ENCODE results near the gene PDSS2. TPM values are rescaled to one million over a fixed set of nuclear protein-coding genes. Genes with fewer than 3 reads are reported as not detected.
"Not testable (repeated sequence)": the region's sequence is repeated elsewhere in the genome, so short reads cannot be mapped to it uniquely, and the experiment has no call there.

PDSS2 gene
- total RNA-seq, 2 experiments from 2014 or later = 9.8 to 10.4 TPM

DNA sequence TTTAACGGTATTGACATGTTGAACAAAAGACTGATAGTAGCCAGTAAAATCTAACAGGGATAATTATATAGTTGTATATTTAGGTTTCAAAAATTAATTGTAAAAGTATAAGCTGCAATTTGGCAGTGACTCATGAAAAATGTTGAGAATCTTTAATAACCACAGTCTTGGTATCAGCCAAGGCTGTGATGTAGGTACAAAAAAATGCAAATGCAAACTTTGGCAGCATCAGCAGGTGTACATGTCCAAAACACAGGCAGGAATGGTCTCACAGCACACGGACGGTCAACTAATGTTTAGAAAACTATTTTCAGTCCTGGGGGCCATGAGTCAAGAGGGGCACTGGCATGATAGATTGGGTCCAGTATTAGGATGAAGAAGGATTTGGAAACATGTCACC lies 285.6 kb downstream of the PDSS2 start:
- intact Hi-C loops (cut with micrococcal nuclease) = no loop called here
- Mint-ChIP-seq H3K27ac (no peak overlapping the region), H3K27me3 (no peaks in the 10 kb centered on the region), H3K4me1 (ENCODE audit: low read depth) (no peaks in the 10 kb centered on the region), H3K36me3 (no peaks in the 10 kb centered on the region), H3K4me3 (no peak overlapping the region), H3K9me3 (no peaks in the 10 kb centered on the region)
- ChIA-PET POLR2A (no interaction called here), CTCF (no interaction called here)
- no peak for DNase-seq

DNA sequence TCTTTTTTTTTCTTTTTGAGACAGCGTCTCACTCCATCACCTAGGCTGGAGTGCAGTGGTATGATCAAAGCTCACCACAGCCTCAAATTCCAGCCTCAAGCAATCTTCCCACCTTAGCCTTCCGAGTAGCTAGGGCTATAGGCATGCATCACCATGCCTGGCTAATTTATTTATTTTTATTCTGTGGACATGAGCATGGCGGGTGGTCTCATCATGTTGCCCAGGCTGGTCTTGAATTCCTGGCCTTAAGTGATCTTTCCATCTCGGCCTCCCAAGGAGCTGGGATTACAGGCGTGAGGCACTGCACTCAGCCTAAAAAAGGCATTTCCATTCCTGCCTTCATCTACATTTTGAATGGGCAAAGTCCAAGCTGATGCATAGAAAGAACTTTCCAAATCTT lies 287.9 kb downstream of the PDSS2 start:
- Mint-ChIP-seq H3K4me3 (no peak overlapping the region), H3K36me3 (no peaks in the 10 kb centered on the region), H3K27ac (no peak overlapping the region), H3K4me1 (ENCODE audit: low read depth) (no peaks in the 10 kb centered on the region), H3K27me3 (no peaks in the 10 kb centered on the region), H3K9me3 (no peaks in the 10 kb centered on the region)
- CTCF ChIA-PET = no interaction called here
- POLR2A ChIA-PET = no interaction called here
- intact Hi-C loops (cut with micrococcal nuclease) = no loop called here
- no peak for DNase-seq

DNA sequence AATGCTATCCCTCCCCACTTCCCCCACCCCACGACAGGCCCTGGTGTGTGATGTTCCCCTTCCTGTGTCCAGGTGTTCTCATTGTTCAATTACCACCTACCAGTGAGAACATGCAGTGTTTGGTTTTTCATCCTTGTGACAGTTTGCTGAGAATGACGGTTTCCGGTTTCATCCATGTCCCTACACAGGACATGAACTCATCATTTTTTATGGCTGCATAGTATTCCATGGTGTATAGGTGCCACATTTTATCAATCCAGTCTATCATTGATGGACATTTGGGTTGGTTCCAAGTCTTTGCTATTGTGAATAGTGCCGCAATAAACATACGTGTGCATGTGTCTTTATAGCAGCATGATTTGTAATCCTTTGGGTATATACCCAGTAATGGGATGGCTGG lies 295.1 kb downstream of the PDSS2 start:
- H3K27ac Mint-ChIP-seq; DNase-seq; H3K4me3 Mint-ChIP-seq; H3K9me3 Mint-ChIP-seq; POLR2A ChIA-PET; intact Hi-C loops (cut with micrococcal nuclease); H3K36me3 Mint-ChIP-seq; CTCF ChIA-PET; H3K27me3 Mint-ChIP-seq; H3K4me1 Mint-ChIP-seq (ENCODE audit: low read depth): not testable (repeated sequence)

DNA sequence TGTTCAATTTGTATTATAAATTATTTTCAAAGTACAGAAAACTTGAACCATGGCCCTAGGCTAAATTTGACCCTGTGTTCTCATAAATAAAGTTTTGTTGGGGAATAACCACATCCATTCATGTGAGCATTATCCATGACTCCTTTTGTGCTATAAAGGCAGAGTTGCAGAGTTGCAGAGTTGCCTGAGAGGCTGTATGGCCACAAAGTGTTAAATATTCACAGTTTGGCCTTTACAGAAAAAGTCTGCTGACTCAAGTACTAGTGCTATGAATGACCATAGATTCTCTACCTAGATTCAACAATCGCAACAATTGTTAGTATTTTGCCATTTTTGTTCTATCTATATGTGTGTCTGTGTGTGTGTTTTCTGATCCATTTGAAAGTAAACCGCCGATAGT lies 297.8 kb downstream of the PDSS2 start:
- Mint-ChIP-seq H3K27me3 (no peaks in the 10 kb centered on the region), H3K9me3 (no peaks in the 10 kb centered on the region), H3K36me3 (no peaks in the 10 kb centered on the region), H3K27ac (no peak overlapping the region), H3K4me3 (no peak overlapping the region), H3K4me1 (ENCODE audit: low read depth) (no peaks in the 10 kb centered on the region)
- ChIA-PET CTCF (no interaction called here), POLR2A (no interaction called here)
- intact Hi-C loops (cut with micrococcal nuclease) = no loop called here
- DNase-seq = no peak

DNA sequence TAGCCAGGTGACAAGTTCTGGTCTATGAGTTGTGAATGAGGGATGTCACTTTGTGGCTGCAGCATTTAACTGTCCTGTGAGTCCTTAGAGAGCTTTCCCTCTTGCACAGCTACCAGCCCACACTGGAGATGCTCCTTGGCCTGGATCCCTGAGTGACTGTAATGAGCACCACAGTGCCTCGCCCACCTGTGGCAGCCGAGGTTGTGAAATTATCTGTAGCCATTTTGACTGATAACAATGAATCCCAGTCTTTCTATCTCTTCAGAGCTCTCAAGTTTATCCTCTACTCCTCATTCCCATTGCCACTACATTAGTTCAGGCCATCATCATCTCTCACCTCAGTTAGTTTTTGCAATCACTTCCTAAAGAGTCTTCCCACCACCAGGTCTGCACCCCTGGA lies 302.7 kb downstream of the PDSS2 start:
- H3K27me3 Mint-ChIP-seq = no peaks in the 10 kb centered on the region
- ChIA-PET CTCF (no interaction called here), POLR2A (no interaction called here)
- H3K9me3 Mint-ChIP-seq = no peaks in the 10 kb centered on the region
- H3K27ac Mint-ChIP-seq = no peak overlapping the region
- no peak for DNase-seq
- intact Hi-C loops (cut with micrococcal nuclease) = no loop called here
- no peak overlapping the region for H3K4me3 Mint-ChIP-seq
- H3K4me1 Mint-ChIP-seq (ENCODE audit: low read depth) = no peaks in the 10 kb centered on the region
- H3K36me3 Mint-ChIP-seq = no peaks in the 10 kb centered on the region

DNA sequence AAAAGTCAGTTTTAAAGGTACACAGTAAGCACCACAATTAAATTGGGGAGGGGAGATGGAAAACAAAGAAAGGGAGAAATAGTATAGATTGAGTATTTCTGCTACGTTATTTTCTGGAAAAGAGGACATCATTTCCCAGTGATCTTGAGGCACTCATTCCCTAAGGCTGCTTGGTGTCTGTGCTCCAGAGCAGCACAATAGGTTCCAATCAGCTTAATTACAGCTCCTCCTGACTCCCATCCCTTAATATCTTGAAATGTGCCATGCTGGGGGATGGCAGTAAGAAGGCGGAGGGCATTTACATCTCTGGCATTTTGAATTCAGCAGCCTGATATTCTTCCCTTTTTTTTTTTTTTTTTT lies 304.6 kb downstream of the PDSS2 start:
- POLR2A ChIA-PET = no interaction called here
- CTCF ChIA-PET = no interaction called here
- no peaks in the 10 kb centered on the region for H3K36me3 Mint-ChIP-seq
- no peak overlapping the region for H3K4me3 Mint-ChIP-seq
- no peaks in the 10 kb centered on the region for H3K4me1 Mint-ChIP-seq (ENCODE audit: low read depth)
- DNase-seq = no peak
- intact Hi-C loops (cut with micrococcal nuclease) = no loop called here
- no peak overlapping the region for H3K27ac Mint-ChIP-seq
- H3K9me3 Mint-ChIP-seq = no peaks in the 10 kb centered on the region
- H3K27me3 Mint-ChIP-seq = no peaks in the 10 kb centered on the region

DNA sequence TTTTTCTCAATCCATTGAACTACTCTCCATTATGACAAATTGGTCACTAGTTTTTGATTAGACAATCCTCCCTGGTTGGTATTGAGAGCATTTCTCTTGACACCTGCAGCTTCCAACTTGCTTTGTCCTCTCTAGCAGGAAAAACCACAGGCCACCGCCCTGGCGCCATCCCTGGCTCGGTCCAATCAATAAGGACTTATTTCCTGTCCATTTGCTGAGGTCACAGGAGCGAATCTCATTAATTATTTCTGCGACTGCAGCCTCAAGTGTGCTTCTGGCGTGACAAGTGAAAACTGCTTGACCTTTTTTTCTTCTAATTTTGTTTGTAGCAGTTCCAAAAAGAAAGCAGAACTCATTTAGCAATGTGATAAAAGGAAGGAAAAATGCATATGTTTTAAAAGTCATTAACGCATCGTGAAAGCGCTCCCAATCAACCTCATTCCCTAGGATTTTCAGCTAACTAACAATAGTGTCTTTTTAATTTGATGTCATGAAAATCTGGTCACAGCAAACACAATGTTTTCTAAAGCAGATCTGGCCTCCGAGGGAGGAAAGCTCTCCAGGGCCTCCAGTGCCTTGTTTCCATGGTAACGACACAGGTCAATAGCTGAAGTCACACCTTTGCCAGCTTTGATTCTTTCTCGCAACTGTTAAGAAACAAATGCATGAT lies 305.1 kb downstream of the PDSS2 start:
- H3K9me3 Mint-ChIP-seq = no peaks in the 10 kb centered on the region
- no peaks in the 10 kb centered on the region for H3K36me3 Mint-ChIP-seq
- POLR2A ChIA-PET = no interaction called here
- no peak overlapping the region for H3K4me3 Mint-ChIP-seq
- H3K4me1 Mint-ChIP-seq (ENCODE audit: low read depth) = no peaks in the 10 kb centered on the region
- H3K27ac Mint-ChIP-seq = no peak overlapping the region
- H3K27me3 Mint-ChIP-seq = no peaks in the 10 kb centered on the region
- no peak for DNase-seq
- CTCF ChIA-PET = no interaction called here
- intact Hi-C loops (cut with micrococcal nuclease) = no loop called here

DNA sequence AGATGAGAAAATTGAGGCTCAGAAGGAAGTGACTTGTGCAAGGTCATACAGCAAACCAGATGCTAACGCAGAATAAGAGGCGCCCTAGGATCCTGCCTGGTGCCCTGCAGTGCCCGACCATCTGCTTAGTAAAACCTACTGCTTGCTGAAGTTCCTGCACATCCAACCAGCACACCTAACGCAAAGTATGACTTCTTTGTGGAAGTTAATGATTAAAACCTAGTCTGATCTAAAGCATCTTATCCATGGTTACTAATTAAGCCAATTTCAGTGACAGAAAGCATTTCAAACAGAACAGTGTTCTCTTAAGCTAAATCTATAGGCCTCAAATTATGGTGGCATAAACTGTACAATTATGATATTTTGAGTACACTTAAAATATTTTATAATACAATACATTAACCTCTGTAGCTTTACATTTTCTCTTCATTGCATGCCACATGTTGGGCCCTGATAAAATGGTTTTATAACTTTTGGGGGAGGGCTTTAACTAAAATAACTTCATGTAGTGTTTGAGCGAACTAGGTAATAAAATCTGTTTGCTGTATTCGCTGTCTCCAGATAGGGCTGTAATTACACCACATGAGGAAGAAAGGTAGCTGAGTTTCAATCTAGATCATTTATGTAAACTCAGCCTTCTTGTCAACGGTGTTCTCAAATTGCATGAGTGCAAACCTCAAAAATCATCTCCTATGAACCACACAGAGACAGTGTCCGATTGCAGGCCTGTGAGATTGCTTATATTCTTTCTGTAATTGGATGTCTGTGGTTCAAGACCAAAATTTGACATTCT lies 306.5 kb downstream of the PDSS2 start:
- no peaks in the 10 kb centered on the region for H3K9me3 Mint-ChIP-seq
- CTCF ChIA-PET = no interaction called here
- H3K4me3 Mint-ChIP-seq = no peak overlapping the region
- no peaks in the 10 kb centered on the region for H3K36me3 Mint-ChIP-seq
- intact Hi-C loops (cut with micrococcal nuclease) = no loop called here
- H3K27ac Mint-ChIP-seq = no peak overlapping the region
- POLR2A ChIA-PET = no interaction called here
- H3K27me3 Mint-ChIP-seq = no peaks in the 10 kb centered on the region
- no peak for DNase-seq
- H3K4me1 Mint-ChIP-seq (ENCODE audit: low read depth) = no peaks in the 10 kb centered on the region

DNA sequence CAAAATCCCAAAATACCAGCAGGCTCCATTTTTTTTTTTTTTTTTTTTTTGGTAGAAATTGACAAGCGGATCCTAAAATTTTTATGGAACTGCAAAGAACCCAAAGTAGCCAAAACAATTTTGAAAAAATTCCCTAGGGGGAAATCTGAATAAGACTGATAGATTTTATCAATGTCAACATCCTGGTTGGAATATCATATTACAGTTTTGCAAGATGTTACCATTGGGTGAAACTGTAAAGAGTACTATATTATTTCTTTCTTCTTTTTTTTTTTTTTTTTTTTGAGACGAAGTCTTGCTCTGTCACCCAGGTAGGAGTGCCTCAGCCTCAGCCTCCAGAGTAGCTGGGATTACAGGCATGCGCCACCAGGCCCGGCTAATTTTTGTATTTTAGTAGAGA lies 314.7 kb downstream of the PDSS2 start:
- no peak for DNase-seq
- no peak overlapping the region for H3K4me3 Mint-ChIP-seq
- H3K9me3 Mint-ChIP-seq = no peaks in the 10 kb centered on the region
- no peaks in the 10 kb centered on the region for H3K36me3 Mint-ChIP-seq
- ChIA-PET CTCF (no interaction called here), POLR2A (no interaction called here)
- intact Hi-C loops (cut with micrococcal nuclease) = no loop called here
- no peak overlapping the region for H3K27ac Mint-ChIP-seq
- H3K4me1 Mint-ChIP-seq (ENCODE audit: low read depth) = no peaks in the 10 kb centered on the region
- no peaks in the 10 kb centered on the region for H3K27me3 Mint-ChIP-seq

DNA sequence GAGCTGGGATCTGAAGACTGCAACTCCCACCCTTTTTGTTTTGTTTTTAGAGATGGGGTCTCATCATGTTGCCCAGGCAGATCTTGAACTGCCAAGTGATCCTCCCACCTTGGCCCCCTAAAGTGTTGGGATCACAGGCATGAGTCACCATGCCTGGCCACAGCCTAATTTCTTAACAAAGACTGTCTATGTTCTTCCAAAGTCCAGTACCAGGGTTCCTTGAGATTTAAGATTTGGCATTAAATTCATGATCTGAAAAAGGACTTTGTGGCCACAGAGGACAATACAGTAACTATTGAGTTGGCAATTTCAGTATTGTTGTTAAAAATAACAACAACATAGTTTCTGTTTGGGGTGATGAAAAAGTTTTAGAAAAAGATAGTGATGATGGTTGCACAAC lies 315.4 kb downstream of the PDSS2 start:
- CTCF ChIA-PET = no interaction called here

DNA sequence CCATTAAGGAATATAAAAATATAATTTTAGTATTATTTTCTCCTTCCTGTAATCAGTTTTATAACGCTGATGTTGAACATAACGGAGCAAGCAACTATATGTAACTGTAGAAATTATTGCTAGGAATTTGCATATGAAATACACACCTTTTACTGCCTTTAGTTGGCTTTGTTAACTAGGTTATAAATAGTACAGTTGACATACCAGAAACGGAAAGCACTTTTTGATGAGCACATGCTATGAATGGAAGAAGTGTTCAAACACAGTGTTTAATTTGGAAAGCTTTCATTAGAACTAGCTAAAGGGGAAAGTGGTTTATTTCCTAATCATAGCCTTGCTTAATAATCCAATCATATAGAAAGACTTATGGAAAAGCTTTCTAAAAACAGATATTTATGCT lies 318.8 kb downstream of the PDSS2 start:
- POLR2A ChIA-PET = no interaction called here
- Mint-ChIP-seq H3K27me3 (no peaks in the 10 kb centered on the region), H3K4me3 (no peak overlapping the region), H3K27ac (no peak overlapping the region), H3K4me1 (ENCODE audit: low read depth) (no peaks in the 10 kb centered on the region), H3K9me3 (no peaks in the 10 kb centered on the region), H3K36me3 (no peaks in the 10 kb centered on the region)
- DNase-seq = no peak
- CTCF ChIA-PET = no interaction called here
- intact Hi-C loops (cut with micrococcal nuclease) = no loop called here

More for the DNA sequence above, 315.4 kb downstream of the PDSS2 start:
- no peaks in the 10 kb centered on the region for H3K36me3 Mint-ChIP-seq
- intact Hi-C loops (cut with micrococcal nuclease) = no loop called here
- no peaks in the 10 kb centered on the region for H3K27me3 Mint-ChIP-seq
- no peaks in the 10 kb centered on the region for H3K4me1 Mint-ChIP-seq (ENCODE audit: low read depth)
- no peak for DNase-seq
- POLR2A ChIA-PET = no interaction called here
- H3K4me3 Mint-ChIP-seq = no peak overlapping the region
- no peak overlapping the region for H3K27ac Mint-ChIP-seq
- no peaks in the 10 kb centered on the region for H3K9me3 Mint-ChIP-seq

DNA sequence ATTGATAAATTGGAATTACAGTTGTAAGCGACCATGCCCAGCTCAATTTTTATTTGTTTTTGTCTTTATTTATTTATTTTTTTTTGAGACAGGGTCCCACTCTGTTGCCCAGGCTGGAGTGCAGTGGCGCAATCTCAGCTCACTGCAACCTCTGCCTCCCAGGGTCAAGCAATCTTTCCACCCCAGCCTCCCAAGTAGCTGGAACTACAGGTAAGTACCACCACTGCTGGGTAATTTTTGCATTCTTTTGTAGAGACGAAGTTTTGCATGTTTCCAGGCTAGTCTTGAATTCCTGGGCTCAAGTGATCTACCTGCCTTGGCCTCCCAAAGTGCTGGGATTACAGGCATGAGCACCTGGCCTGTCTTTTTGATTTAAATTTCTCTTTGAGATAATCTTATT lies 323.0 kb downstream of the PDSS2 start:
- POLR2A ChIA-PET; DNase-seq; H3K27ac Mint-ChIP-seq; H3K4me1 Mint-ChIP-seq (ENCODE audit: low read depth); H3K9me3 Mint-ChIP-seq; H3K27me3 Mint-ChIP-seq; H3K36me3 Mint-ChIP-seq; H3K4me3 Mint-ChIP-seq; CTCF ChIA-PET: not testable (repeated sequence)
- intact Hi-C loops (cut with micrococcal nuclease) = loop anchor here (10.0 kb wide), 1 partner anchor 538 kb away; no protein-coding TSS in a partner anchor

DNA sequence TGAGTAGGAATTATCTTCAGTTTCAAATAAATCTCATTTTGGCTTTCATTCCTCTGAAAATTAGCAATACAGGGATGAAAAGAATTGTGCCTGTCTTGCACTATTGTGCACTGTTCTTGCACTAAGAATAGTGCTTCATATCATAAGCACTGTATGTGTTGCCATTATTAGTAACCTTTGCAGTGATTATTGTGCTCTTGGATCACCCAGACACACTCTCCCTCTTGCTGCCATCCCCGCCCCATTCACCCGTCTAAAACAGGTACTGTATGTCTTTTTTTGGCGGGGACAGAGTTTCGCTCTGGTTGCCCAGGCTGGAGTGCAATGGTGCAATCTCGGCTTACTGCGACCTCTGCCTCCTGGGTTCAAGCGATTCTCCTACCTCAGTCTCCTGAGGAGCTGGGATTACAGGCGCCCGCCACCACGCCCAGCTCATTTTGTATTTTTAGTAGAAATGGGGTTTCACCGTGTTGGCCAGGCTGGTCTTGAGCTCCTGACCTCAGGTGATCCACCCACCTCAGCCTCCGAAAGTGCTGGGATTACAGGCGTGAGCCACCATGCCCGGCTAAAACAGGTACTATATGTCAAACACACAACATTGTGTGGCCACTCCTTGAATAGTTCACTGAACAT lies 324.2 kb downstream of the PDSS2 start:
- H3K9me3 Mint-ChIP-seq; H3K4me3 Mint-ChIP-seq; H3K36me3 Mint-ChIP-seq; H3K27ac Mint-ChIP-seq; DNase-seq; H3K27me3 Mint-ChIP-seq; H3K4me1 Mint-ChIP-seq (ENCODE audit: low read depth): not testable (repeated sequence)
- intact Hi-C loops (cut with micrococcal nuclease) = loop anchor here (10.0 kb wide), 1 partner anchor 540 kb away; no protein-coding TSS in a partner anchor
- POLR2A ChIA-PET = interaction anchor here (0.6 kb wide), 1 partner anchor 97 kb away, joined by 3 read pairs; no protein-coding TSS in a partner anchor
- CTCF ChIA-PET = interaction anchor here (0.6 kb wide), 1 partner anchor 95 kb away, joined by 4 read pairs; no protein-coding TSS in a partner anchor

Measured in activated CD4-positive, alpha-beta memory T cell treated with anti-CD3 and anti-CD28 coated beads for 36 hours (primary cell).